Fibroblast of mammary gland (primary cell): ENCODE results near the gene CXorf58.

Source experiments
- DNase-seq: peaks from one replicate; pipeline ENCODE4 v3.0.0-alpha.2; 2010; ENCODE audit warnings: low read depth
- H3K4me3 ChIP-seq: 2 replicates; pipeline ENCODE4 v1.5.1; 2011; ENCODE audit warnings: low read depth, mild to moderate bottlenecking, low read length, moderate library complexity; ENCODE audit not compliant: control insufficient read depth
- CTCF ChIP-seq: conservative IDR thresholded peaks from 2 replicates; pipeline ENCODE4 v1.5.1; 2011; ENCODE audit warnings: low read depth, low read length, inconsistent platforms; ENCODE audit not compliant: control insufficient read depth, insufficient read depth

The CXorf58 gene

GRCh38 chrX:23879380-23880090, 28.3 kb upstream of the CXorf58 start:
- no peak overlapping the region for H3K4me3 ChIP-seq
- TF ChIP-seq CTCF, result no peak
- no peak for DNase-seq

- H3K4me3 ChIP-seq, result no peak overlapping the region
- DNase-seq, result peak; percentile 90
- TF ChIP-seq CTCF, result no peak
Observed at GRCh38 chrX:23883737-23884354, 24.0 kb upstream of the CXorf58 start.

- no peak overlapping the region for H3K4me3 ChIP-seq
- TF ChIP-seq CTCF, result no peak
- peak; percentile 77 for DNase-seq
Observed at GRCh38 chrX:23884427-23885024, 23.3 kb upstream of the CXorf58 start.

GRCh38 chrX:23885803-23886202, 22.0 kb upstream of the CXorf58 start:
- TF ChIP-seq CTCF, result no peak
- no peak for DNase-seq
- no peak overlapping the region for H3K4me3 ChIP-seq

GRCh38 chrX:23887451-23887850, 20.4 kb upstream of the CXorf58 start:
- no peak overlapping the region for H3K4me3 ChIP-seq
- no peak for TF ChIP-seq CTCF
- DNase-seq, result no peak

- DNase-seq, result no peak
- TF ChIP-seq CTCF, result no peak
- H3K4me3 ChIP-seq, result no peak overlapping the region
Observed at GRCh38 chrX:23887918-23888317, 19.9 kb upstream of the CXorf58 start.
